HG03439 (cell line): ENCODE data around the gene LSMEM2.
"Not testable (repeated sequence)": the region's sequence is repeated elsewhere in the genome, so short reads cannot be mapped to it uniquely, and the experiment has no call there.

Experiments
- ATAC-seq: cut with Tn5 transposase; IDR thresholded peaks from one replicate; pipeline ENCODE4 v1.9.1; 2021; ENCODE audit warnings: mild to moderate bottlenecking, moderate library complexity; ENCODE audit not compliant: unreplicated experiment

Gene LSMEM2

DNA sequence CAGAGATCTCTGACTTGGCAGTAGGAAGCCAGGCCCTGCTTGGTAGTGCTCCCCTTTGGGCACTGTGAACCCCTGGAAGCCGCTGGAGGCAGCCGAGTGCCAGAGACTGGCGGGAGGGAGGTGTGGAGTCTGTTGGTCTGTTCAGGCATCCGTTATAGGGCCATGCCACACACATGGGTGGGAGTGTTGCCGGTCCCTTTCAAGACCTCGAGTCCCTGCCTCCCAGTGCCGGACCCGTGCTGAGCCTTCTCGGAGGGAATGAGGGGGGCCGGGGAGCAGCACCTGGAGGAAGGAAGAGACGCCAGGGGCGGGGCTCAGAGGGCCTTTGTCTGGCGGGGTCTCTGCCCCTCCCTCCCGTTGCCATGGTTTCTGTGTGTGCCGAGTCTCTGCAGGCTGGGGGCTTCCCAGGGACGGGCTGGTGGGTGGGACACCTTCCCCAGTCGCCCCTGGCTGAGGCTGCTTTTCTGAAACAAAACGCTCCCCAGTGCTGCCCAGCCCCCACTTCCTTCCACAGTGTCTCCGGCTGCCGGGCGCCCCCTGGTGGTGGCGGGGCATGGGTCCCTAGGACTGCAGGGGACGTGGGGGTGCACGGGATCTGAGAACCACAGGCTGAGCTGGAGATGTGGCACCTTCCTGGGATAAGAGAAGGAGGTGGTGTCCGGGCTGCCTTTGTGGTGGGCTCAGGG, 32.9 kb upstream of the LSMEM2 start:
- ATAC-seq, result peak; percentile 63

DNA sequence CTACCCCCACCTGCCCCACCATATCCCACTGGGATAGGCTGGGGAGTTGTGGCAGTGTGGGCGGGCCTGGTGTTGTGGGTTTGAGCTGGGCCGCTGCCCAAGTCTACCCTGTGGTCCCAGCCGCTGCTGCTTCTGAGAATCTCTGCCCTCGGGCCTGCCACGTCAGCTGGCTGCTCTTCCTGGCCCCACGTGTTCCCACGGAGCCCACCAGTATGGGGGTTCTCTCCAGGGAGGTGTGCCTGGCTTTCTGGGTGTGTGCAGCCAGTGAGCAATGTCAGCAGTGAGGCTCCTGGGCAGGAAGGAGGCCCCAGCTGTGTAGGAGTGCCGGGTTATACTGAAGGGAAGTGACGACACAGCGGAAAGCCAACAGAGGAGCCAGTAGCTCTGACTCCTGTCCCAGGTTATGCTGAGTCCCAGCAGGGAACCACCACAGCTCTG, 32.4 kb upstream of the LSMEM2 start:
- peak; percentile 25 for ATAC-seq

DNA sequence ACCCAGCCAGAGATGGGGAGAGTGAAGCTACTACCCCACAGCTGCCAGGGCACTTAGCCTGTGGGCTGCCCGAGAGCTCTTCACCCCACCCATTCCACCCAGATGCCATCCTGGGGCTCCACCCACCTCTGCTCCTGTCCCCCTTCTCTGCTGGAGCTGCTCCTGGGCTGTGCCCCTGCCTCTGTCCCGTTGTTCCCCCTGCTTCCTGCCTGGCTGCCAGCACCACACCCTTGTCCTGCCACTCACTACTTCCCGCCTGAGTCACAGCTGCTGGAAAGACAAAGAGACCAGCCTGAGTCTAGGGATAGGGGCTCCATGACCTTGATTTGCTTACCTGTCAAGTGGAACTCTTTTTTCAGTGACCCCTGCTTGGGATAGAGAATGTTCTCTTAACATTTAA, 30.5 kb upstream of the LSMEM2 start:
- ATAC-seq, result no peak

DNA sequence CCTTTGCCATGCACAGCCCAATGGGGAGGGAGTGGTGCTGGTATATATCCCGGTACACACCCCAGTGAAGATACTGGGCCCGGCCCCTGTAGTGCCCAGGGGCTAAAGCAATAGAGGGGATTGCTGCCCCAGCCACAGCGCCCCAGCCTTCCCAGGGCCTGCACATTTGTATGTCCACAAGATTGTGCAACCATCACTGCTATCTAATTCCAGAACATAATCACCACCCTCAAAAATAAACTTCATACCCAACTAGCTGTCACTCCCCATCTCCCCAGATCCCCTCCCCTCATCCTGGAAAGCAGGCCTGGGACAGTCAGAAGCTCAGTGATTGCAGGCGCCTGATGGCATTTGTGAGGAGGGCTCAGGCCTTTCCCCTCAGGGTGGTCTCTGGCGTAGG, 29.4 kb upstream of the LSMEM2 start:
- ATAC-seq, result no peak

DNA sequence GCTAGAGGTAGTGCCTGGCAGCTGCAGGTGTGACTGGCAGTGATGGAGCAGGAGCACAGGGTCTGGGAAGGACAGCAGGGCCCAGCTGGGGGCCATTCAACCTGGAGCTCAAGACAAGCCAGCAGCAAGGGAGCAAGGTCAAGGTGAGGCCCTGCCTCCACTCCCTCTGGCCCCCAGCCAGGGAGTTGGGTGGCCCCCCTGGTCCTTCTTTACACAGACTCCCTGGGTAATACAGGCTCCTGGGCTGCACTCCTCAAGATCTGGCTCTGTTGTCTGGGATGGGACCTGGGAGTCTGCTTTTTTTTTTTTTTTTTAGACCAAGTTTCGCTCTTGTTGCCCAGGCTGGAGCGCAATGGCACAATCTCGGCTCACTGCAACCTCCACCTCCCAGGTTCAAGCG, 28.4 kb upstream of the LSMEM2 start:
- no peak for ATAC-seq

DNA sequence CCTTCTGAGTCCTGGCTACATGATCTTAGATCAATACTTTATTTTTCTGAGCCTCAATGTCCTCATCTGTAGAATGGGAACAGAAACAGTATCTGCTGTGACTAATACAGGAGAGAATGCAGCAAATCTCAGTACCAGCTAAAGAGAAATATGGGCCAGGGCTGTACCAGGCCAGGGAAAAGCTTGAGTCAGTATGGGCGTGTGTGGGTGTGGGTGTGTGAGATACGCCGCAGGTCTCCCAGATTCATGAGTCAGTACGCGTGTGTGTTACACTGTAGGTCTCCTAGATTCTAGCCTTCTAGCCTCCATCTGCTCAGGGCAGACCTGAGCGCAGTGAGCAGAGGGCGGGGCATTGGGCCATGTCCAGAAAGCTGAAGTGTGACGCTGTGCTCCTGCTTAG, 27.7 kb upstream of the LSMEM2 start:
- ATAC-seq, result no peak

DNA sequence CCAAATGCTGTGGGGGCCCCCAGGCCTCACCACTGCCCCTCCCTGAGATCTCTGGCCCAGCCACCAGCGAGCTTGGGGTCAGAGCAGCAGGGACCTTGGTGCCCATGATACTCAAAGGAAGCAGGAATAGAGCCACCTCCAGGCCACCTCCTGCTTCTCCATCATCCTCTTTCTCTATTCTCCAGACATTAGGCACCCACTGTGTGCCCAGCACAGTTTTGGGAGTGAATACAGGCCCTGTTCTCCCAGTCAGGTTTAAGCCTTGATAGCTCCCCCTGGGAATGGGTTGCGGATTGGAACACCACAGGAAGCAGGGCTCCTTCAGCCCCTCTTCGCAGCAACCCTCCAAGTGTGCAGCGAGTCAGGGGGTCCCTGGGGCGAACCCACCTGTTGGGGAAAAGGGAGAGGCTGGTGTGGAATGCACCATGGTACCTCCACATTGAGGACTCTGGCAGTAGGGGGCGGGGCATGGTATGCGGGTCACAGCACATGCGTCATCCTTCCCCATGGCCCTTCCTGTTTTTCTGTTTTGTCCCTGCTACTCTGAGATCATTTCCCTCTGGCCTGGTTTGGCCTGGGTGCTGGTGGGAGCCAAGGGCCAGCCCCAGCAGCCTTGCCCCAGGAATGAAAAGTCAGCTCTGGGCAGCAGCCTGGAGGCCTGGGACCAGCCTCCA, 24.2 kb upstream of the LSMEM2 start:
- ATAC-seq, result no peak

DNA sequence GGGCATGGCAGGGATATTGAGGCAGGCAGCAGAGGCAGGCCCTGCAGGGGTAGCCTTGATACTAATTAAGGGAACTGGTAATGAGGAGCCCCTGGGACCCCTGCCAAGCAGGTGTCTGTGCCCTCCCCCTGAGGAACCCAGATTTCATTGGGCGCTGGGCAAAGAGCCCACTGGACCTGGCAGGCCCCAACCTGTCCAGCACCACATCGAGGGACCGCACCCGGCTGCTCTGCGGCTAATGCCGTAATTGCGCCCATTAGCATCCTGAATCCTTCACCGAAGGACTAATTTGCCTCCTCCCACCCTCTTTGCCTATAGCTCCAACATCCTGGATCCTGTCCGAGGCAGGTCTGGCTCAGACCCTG, 23.7 kb upstream of the LSMEM2 start:
- ATAC-seq, result no peak

DNA sequence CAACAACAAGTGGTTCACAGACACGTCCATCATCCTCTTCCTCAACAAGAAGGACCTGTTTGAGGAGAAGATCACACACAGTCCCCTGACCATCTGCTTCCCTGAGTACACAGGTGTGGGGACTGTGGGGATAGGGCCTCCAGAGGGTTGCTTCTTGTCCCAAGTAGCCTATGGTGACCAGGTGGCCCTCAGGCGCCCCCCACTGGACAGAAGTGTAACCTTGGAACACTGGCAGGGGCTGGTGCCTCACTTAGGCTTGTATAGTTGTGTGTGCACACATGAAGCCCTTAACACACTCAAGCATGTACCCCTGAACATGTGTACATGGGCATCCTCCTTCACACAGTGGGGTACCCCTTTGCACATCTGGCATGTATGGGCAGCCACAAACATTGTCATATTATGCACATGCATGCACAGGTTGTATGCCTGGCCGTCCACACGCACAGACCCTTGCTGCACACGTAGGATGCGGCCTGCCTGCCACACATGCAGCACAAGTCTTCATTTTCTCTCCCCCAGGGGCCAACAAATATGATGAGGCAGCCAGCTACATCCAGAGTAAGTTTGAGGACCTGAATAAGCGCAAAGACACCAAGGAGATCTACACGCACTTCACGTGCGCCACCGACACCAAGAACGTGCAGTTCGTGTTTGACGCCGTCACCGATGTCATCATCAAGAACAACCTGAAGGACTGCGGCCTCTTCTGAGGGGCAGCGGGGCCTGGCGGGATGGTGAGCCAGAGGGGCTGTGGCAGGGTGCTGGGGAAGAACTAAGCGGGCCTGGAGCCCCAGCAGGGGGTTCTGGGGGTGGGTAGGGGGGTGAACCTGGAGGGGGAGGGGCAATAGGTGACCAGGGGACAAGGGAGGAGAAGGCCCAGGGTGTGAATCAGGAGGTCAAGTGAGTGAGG, 21.7 kb upstream of the LSMEM2 start:
- no peak for ATAC-seq

DNA sequence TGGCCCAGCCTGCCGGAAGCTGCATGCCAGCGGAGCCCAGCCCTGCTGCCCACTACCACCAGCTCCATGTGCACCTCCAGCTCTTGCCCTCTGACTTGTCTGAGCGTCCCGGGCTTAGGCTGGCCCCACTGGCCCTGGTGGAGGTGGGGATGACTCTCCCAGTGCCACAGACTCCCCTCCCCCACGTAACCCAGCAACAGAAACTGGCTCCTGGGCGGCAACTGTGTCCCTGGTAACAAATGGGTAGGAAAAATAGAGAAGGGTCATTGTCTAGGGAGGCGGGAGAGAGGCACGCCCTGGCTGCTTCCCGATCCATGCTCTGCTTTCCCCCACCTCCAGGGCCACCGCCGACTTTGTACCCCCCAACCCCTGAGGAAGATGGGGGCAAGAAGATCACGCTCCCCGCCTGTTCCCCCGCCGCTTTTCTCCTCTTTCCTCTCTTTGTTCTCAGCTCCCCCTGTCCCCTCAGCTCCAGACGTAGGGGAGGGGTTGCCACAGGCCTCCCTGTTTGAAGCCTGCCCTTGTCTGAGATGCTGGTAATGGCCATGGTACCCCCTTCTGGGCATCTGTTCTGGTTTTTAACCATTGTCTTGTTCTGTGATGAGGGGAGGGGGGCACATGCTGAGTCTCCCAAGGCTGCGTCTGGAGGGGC, 20.7 kb upstream of the LSMEM2 start:
- ATAC-seq, result no peak

DNA sequence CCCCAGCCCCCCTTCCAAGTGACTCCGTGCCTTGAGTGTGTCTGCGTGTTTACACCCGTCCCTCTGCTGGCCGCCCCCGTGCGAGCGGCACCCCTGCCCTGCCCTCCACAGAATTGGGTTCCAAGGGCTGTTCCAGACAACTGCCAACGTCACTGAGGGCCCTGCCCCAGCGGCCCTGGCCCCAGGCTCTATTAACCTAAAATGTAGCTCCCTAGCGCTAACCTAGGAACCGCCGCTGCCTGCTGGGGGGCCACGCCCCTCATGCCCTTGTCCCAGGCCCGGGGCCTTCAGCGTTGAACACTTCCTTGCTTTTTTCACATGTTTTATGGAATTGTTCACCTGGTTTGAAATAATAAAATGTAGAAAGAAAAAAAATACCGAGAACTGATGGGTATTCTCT, 19.9 kb upstream of the LSMEM2 start:
- ATAC-seq, result no peak

DNA sequence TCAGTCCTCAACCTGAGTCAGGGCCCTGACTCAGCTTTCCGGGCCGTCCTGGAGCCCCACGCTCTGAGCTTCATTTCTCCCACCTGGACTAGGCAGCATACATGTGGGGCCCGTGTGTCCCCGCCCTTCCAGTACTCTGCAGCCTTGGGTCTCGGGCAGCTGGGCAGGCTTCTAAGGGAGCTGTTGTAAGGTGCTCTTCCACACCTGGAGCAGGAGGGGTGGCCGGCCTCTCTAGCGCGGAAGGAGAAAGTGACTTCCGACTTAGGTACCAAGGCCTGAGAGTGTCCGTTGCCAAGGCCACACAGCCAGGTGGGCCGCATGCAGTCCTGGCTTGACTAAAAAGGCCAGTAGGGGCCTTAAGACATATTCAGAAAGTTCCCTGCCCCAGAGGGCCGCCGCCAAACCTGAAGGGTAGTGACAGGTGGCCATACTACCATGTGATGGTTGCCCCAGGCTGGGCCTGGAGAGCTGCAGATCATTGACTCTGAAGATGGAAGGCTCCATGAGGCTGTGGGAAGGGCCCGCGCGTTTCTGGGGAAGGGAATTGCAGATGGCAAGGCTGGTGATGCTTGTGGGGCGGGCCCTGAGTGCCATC, 19.4 kb upstream of the LSMEM2 start:
- ATAC-seq, result peak; percentile 23

DNA sequence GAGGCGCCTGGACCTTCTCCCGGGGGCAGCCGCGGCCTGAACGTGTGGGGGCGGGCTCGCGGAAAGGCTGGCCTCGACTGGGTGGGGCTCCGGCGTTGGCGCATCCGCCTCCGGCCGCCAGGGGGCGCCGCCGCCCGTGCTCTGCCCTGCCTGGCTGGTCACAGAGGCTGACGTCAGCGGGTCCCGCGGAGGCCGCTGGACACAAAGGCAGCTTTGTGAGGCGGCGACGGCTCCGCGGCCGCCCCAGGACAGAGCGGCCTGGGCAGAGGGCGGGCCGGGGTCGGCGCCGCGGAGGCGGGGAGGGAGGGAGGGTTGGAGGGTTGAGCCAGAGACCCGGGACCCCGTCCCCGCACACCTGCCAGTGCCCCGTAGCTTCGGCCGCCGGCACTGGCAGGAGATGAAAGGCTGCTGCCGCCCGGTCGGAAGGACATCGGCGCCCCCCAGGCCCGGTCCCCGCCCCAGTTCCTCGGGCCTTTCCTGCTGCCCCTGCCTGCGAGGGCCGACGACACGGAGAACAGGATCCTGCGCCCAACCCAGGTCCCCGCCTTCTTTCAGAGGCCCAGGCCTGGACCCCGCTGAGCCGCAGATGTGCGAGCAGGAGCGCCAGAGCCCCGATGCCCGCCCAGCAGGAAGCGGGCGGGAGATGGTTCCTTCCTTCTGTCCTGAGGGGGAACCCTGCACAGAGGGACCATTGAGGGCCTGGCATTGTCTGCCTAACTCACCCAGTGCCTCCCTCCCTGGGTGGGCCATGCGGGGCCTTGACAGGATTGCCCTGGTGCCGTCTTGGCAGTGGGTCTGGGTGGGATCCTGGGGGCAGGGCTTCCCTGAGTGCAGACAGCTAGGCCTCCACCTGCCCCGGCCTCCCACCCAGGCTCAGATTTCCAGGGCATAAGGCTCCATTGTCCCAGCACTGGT, 18.6 kb upstream of the LSMEM2 start:
- ATAC-seq, result peak; percentile 78

DNA sequence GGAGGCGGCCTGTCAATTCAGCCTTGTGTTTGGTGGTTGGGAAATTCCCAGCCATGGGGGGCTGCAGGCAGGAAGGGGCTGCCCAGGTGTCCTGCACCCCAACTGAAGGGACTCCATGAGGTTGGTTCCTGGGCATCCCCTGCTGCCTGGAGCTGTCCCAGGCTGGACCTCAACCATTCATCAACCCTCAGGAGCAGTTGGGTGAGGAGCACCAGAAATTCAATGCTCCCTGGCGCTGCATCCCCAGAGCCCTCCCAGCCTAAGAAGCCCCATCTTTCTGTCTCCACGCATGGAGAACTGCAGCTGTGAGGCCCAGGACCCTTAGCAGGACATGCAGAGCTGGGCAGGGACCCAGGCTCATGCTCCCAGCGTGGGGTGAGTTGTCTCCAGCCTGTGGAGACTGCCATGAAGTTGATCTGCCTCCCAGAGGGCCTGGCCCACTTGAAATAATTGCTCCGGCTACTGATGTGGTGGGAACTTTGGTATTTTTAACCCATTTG, 17.9 kb upstream of the LSMEM2 start:
- no peak for ATAC-seq

DNA sequence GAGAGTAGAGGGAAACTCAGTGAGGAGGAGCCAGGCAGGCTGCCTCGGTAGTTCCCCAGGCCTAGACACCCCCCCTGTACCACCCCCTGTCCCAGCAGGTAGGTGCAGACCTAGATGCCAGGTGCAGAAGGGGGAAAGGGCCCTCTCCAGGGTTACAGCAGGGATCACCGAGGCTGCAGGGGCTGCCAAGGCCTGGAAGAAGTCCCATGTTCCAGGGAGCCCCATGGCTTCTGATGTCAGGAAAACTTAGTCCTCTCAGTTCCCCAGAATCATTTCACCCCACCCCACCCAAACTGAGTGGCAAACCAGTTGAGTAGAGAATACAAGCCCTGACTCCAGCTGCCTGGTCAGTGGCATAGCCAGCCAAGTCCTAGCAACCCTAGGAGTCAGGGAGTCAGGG, 17.4 kb upstream of the LSMEM2 start:
- ATAC-seq, result no peak

DNA sequence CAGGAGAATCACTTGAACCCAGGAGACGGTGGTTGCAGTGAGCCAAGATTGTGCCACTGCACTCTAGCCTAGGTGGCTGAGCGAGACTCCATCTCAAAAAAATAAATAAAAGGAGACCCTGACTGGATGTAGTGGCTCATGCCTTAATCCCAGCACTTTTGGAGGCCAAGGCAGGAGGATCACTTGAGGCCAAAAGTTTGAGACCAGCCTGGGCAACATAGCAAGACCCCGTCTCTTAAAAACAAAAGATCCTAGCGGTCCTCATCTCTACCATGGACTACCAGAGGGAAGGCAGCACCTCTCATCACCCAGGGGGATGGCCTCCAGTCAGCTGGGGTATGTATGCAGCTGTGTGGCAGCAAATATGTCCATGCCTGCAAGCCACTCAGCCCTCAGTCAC, 16.7 kb upstream of the LSMEM2 start:
- not testable (repeated sequence) for ATAC-seq

DNA sequence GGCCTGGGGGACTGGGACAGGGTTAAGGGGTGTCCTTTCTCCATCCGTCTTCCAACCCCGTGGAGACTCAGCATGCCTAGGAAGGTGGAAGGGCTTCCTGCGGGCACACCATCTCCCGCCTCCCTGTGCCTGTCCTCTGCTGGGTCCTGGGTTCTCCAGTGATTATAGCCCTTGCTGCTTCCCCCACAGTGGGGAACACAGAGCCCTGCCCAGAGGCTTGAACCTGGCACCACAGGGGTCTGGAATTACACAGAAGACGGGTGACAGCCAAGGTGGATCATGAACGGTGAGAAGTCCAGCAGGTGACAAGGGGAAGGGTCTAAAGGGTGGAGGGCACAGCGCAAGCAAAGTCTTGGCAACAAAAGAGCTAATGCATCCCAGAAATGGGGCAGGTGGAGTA, 16.1 kb upstream of the LSMEM2 start:
- ATAC-seq, result no peak

DNA sequence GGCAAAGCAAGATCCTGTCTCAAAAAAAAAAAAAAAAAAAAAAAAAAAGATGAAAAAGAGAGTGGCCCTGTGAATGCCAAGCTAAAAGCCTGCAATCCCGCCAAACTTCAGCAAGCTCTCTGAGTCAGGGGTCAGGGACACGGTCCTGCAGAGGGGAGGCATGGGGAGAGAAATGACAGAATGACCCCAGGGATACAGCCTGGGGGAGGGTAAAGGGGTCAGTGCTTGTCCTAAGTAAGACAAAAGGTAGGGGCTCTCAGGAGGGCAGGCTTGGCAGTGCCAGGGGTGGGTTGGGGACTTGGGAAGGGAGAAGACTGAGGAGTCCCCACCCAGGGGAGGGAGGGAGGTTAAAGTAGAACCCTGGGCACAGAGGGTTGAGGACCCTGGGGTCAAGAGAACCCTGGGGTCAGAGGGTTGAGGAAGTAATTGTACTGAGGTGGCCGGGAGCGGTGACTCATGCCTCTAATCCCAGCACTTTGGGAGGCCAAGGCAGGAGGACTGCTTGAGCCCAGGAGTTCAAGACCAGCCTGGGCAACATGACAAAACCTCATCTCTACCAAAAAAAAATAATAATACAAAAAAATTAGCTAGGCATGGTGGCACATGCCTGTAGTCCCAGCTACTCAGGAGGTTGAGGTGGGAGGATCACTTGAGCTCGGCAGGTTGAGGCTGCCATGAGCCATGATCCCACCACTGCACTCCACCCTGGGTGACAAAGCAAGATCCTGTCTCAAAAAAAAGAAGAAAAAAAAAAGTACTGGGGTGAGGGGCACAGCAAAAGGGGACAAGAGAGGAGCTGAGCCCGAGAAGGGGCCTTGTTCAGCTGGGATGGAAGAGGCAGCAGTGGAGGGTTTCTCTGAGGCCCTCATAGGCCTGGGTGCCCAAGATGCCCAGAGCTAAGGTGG, 15.2 kb upstream of the LSMEM2 start:
- ATAC-seq, result no peak
